Measurements from ENCODE around the gene RAPGEF1. TPM values are rescaled to one million over a fixed set of nuclear protein-coding genes. Genes with fewer than 3 reads are reported as not detected.

The RAPGEF1 gene
- total and polyA plus RNA-seq, 9 of the 15 experiments (the other 6 are each of a cell fraction or from before 2014, with no cell fraction given), result 0.06 to 44.1 (median 19.9) TPM

DNA sequence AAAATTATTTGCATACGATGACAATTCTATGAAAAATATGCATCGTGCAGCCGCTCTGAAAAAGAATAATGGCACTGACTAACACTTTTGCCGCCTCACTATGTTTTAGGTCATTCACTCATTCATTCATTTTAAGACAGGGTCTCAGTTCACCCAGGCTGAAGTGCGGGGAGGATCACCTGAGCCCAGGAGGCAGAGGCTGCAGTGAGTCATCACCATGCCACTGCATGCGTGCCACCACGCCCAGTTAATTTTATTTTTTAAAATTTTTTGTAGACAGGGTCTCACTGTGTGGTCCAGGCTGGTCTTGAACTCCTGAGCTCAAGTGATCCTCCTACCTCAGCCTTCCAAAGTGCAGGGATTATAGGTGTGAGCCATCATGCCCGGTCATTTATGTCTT is 37.0 kb downstream of the RAPGEF1 start:
- H3K27me3 ChIP-seq (ENCODE audit: control insufficient read depth in 2 of 2, insufficient read depth in 2 of 2, low read length in 2 of 2), result no peaks in the 10 kb centered on the region
- H3K4me3 ChIP-seq, result no peak overlapping the region
- ChIA-PET POLR2A (interaction anchor here (0.5 kb wide), 1 partner anchor 845 kb away, joined by 3 read pairs; no protein-coding TSS in a partner anchor), CTCF (ENCODE audit: low intra/inter-chr PET ratio) (no interaction called here)
- WGBS (ENCODE audit: insufficient coverage, low coverage, missing lambda C conversion rate), result 93% methylated on average over 8 of the region's 8 CpGs
- in situ Hi-C loops (cut with MboI), result loop anchor here (25.0 kb wide), 1 partner anchor 991 kb away; no protein-coding TSS in a partner anchor
- no peak overlapping the region for H3K9ac ChIP-seq (ENCODE audit: insufficient read depth in 1 of 2, low read depth in 2 of 2, low read length in 2 of 2)
- FAIRE-seq, result no peak
- no peak for DNase-seq (ENCODE audit: extremely low read depth in 1 of 4, low spot score in 3 of 4)
- no peak overlapping the region for H3K4me2 ChIP-seq (ENCODE audit: insufficient read depth, low read length)
- H3K4me1 ChIP-seq (replicated peaks in 1 of 2; ENCODE audit: control insufficient read depth in 2 of 2, insufficient read depth in 2 of 2, low read length in 2 of 2), result peaks cover 9 to 20% of the 10 kb centered on the region in 2 experiments
- BruUV-seq (replicated peaks), result no TSS peak
- peaks cover 10% of the 10 kb centered on the region for H4K20me1 ChIP-seq (replicated peaks; ENCODE audit: control insufficient read depth, insufficient read depth, low read length)
- ATAC-seq, result no peak
- H3K27ac ChIP-seq (ENCODE audit: extremely low read depth, low read depth, low read length), result no peak overlapping the region
- H3K79me2 ChIP-seq (ENCODE audit: control insufficient read depth, insufficient read depth, low read length), result peaks cover 16% of the 10 kb centered on the region
- H2AFZ ChIP-seq (ENCODE audit: low read depth, low read length), result no peak overlapping the region
- H3K9me1 ChIP-seq (ENCODE audit: control insufficient read depth, insufficient read depth, low read length), result no peaks in the 10 kb centered on the region
- intact Hi-C loops (cut with micrococcal nuclease), result no loop called here
- no peaks in the 10 kb centered on the region for H3K9me3 ChIP-seq (replicated peaks; ENCODE audit: control insufficient read depth, insufficient read depth, low read depth, low read length)
- H3K36me3 ChIP-seq (ENCODE audit: control insufficient read depth, insufficient read depth, low read length), result no peaks in the 10 kb centered on the region; the same call in 2 of the 3 replicates
- TF ChIP-seq KHSRP (IDR thresholded peaks at IDR 0.05) (no peak), JUND (IDR thresholded peaks at IDR 0.05; ENCODE audit: borderline replicate concordance, low read depth, low read length) (no peak), JUND (tag; IDR thresholded peaks at IDR 0.05; ENCODE audit: borderline replicate concordance, low read depth, low read length) (no peak), PRMT5 (CRISPR knock-in tag; IDR thresholded peaks at IDR 0.05) (no peak), ZNF253 (CRISPR knock-in tag; conservative IDR thresholded peaks at IDR 0.05) (no peak), L3MBTL2 (IDR thresholded peaks at IDR 0.05) (no peak), NFE2L1 (tag; IDR thresholded peaks at IDR 0.05; ENCODE audit: borderline replicate concordance, low read depth) (no peak), HMGN3 (IDR thresholded peaks at IDR 0.05; ENCODE audit: borderline replicate concordance, extremely low read depth, insufficient read length, low read depth, low read length) (no peak), NR1H2 (CRISPR knock-in tag; IDR thresholded peaks at IDR 0.05) (no peak), ZNF717 (CRISPR knock-in tag; IDR thresholded peaks at IDR 0.05) (no peak), RAD51 (IDR thresholded peaks at IDR 0.05; ENCODE audit: borderline replicate concordance, low read depth) (no peak), MYNN (IDR thresholded peaks at IDR 0.05) (no peak), MYNN (CRISPR knock-in tag; IDR thresholded peaks at IDR 0.05) (no peak), POLR2A (conservative IDR thresholded peaks at IDR 0.05) (no peak), KDM5B (IDR thresholded peaks at IDR 0.05; ENCODE audit: insufficient replicate concordance, low read depth, low read length) (no peak), MBD2 (IDR thresholded peaks at IDR 0.05; ENCODE audit: borderline replicate concordance, low read depth) (no peak), FOXJ3 (CRISPR knock-in tag; IDR thresholded peaks at IDR 0.05) (no peak), TBL1XR1 (IDR thresholded peaks at IDR 0.05; ENCODE audit: low read length in 2 of 2) (no peak)
- TF ChIP-seq, protein P1, sequence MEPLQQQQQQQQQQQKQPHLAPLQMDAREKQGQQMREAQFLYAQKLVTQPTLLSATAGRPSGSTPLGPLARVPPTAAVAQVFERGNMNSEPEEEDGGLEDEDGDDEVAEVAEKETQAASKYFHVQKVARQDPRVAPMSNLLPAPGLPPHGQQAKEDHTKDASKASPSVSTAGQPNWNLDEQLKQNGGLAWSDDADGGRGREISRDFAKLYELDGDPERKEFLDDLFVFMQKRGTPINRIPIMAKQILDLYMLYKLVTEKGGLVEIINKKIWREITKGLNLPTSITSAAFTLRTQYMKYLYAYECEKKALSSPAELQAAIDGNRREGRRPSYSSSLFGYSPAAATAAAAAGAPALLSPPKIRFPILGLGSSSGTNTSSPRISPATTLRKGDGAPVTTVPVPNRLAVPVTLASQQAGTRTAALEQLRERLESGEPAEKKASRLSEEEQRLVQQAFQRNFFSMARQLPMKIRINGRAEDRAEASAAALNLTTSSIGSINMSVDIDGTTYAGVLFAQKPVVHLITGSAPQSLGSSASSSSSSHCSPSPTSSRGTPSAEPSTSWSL (CRISPR knock-in tag; IDR thresholded peaks at IDR 0.05; ENCODE audit: borderline replicate concordance), result no peak
- TF ChIP-seq, protein P2, sequence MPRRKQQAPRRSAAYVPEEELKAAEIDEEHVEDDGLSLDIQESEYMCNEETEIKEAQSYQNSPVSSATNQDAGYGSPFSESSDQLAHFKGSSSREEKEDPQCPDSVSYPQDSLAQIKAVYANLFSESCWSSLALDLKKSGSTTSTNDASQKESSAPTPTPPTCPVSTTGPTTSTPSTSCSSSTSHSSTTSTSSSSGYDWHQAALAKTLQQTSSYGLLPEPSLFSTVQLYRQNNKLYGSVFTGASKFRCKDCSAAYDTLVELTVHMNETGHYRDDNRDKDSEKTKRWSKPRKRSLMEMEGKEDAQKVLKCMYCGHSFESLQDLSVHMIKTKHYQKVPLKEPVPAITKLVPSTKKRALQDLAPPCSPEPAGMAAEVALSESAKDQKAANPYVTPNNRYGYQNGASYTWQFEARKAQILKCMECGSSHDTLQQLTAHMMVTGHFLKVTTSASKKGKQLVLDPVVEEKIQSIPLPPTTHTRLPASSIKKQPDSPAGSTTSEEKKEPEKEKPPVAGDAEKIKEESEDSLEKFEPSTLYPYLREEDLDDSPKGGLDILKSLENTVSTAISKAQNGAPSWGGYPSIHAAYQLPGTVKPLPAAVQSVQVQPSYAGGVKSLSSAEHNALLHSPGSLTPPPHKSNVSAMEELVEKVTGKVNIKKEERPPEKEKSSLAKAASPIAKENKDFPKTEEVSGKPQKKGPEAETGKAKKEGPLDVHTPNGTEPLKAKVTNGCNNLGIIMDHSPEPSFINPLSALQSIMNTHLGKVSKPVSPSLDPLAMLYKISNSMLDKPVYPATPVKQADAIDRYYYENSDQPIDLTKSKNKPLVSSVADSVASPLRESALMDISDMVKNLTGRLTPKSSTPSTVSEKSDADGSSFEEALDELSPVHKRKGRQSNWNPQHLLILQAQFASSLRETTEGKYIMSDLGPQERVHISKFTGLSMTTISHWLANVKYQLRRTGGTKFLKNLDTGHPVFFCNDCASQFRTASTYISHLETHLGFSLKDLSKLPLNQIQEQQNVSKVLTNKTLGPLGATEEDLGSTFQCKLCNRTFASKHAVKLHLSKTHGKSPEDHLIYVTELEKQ (CRISPR knock-in tag; IDR thresholded peaks at IDR 0.05), result no peak
